Vagina (tissue), 2 donors: ENCODE data around the gene DGCR8. TPM values are rescaled to one million over a fixed set of nuclear protein-coding genes. Genes with fewer than 3 reads are reported as not detected.

ENCODE experiments used
- DNase-seq, 2 donors: peaks; one replicate each; pipeline ENCODE4 v3.0.0-alpha.2; 2017; ENCODE audit errors: extremely low spot score in 2 of 2
- H3K27ac ChIP-seq: fragments of 200-600 bp; sonication (generic); one replicate; pipeline ENCODE4 v1.5.1; 2019
- H3K27me3 ChIP-seq: fragments of 200-600 bp; sonication (generic); one replicate; pipeline ENCODE4 v1.5.1; 2019
- H3K36me3 ChIP-seq, 2 donors: fragments of 200-600 bp; sonication (generic); one replicate each; pipeline ENCODE4 v1.5.1; 2017 to 2019
- H3K4me1 ChIP-seq: fragments of 200-600 bp; sonication (generic); one replicate; pipeline ENCODE4 v1.5.1; 2019
- H3K4me3 ChIP-seq, 2 donors: fragments of 200-600 bp; sonication (generic); 1 replicate in 1 of 2; 2 replicates in 1 of 2; pipeline ENCODE4 v1.5.1; 2016 to 2019
- H3K9me3 ChIP-seq: fragments of 200-600 bp; sonication (generic); one replicate; pipeline ENCODE4 v1.5.1; 2019
- POLR2A ChIP-seq, 2 donors: fragments of 450-650 bp; IDR thresholded peaks; one replicate each; pipeline ENCODE4 v1.6.1; 2017; ENCODE audit warnings: antibody characterized with exemption in 2 of 2, mild to moderate bottlenecking in 2 of 2, moderate library complexity in 2 of 2
- POLR2AphosphoS5 ChIP-seq, 2 donors: sonication (generic); formaldehyde crosslinking; IDR thresholded peaks; one replicate each; pipeline ENCODE4 v1.9.0; 2017; ENCODE audit warnings: antibody characterized with exemption in 2 of 2, mild to moderate bottlenecking in 2 of 2, low read depth in 1 of 2; ENCODE audit not compliant: insufficient read depth in 1 of 2
- intact Hi-C: fragments of 100-400 bp; cut with DNase I; formaldehyde crosslinking; loops from one replicate; pipeline ENCODE4 v1.15.1; 2023
- total RNA-seq: library from RNA; depleted of rRNA; stranded (reverse); fragments of >200 nt; gene quantifications from one replicate; pipeline ENCODE4 v1.2.3, GENCODE V29; 2016
- TF ChIP-seq, protein P1 (sequence below), 3 experiments: fragments of 450-650 bp in 2 of 3; fragments of 200-600 bp in 1 of 3; sonication (generic) in 1 of 3; IDR thresholded peaks; one replicate each; pipeline ENCODE4 v1.5.1; 2017 to 2019; ENCODE audit warnings: antibody characterized with exemption in 3 of 3, mild to moderate bottlenecking in 2 of 3, moderate library complexity in 2 of 3

The DGCR8 gene
- total RNA-seq, 1 donor from 2014 or later, result 27.3 TPM

- no peaks in the 10 kb centered on the region for H3K27me3 ChIP-seq
- no peak for DNase-seq
- H3K9me3 ChIP-seq, result no peaks in the 10 kb centered on the region
- TF ChIP-seq, protein P1, sequence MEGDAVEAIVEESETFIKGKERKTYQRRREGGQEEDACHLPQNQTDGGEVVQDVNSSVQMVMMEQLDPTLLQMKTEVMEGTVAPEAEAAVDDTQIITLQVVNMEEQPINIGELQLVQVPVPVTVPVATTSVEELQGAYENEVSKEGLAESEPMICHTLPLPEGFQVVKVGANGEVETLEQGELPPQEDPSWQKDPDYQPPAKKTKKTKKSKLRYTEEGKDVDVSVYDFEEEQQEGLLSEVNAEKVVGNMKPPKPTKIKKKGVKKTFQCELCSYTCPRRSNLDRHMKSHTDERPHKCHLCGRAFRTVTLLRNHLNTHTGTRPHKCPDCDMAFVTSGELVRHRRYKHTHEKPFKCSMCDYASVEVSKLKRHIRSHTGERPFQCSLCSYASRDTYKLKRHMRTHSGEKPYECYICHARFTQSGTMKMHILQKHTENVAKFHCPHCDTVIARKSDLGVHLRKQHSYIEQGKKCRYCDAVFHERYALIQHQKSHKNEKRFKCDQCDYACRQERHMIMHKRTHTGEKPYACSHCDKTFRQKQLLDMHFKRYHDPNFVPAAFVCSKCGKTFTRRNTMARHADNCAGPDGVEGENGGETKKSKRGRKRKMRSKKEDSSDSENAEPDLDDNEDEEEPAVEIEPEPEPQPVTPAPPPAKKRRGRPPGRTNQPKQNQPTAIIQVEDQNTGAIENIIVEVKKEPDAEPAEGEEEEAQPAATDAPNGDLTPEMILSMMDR (IDR thresholded peaks at IDR 0.05), result no peak
- no peak for TF ChIP-seq POLR2AphosphoS5 (IDR thresholded peaks at IDR 0.05; ENCODE audit: insufficient read depth in 1 of 2, low read depth in 1 of 2)
- no peak for TF ChIP-seq POLR2A (IDR thresholded peaks at IDR 0.05)
- H3K27ac ChIP-seq, result no peak overlapping the region
- intact Hi-C loops, result no loop called here
- H3K4me1 ChIP-seq, result no peaks in the 10 kb centered on the region
- peaks cover 0 to 89% of the 10 kb centered on the region in 2 donors for H3K36me3 ChIP-seq
- no peak overlapping the region for H3K4me3 ChIP-seq
These were observed 16.8 kb downstream of the DGCR8 start for GRCh38 chr22:20096574-20097420.

- no peaks in the 10 kb centered on the region for H3K4me1 ChIP-seq
- H3K36me3 ChIP-seq, result peaks cover 0 to 67% of the 10 kb centered on the region in 2 donors
- H3K27ac ChIP-seq, result no peak overlapping the region
- no peaks in the 10 kb centered on the region for H3K27me3 ChIP-seq
- TF ChIP-seq POLR2AphosphoS5 (IDR thresholded peaks at IDR 0.05; ENCODE audit: insufficient read depth in 1 of 2, low read depth in 1 of 2), result no peak
- TF ChIP-seq, protein P1 (IDR thresholded peaks at IDR 0.05), result no peak
- intact Hi-C loops, result no loop called here
- H3K4me3 ChIP-seq, result no peak overlapping the region
- H3K9me3 ChIP-seq, result no peaks in the 10 kb centered on the region
- DNase-seq, result no peak
These were observed 19.2 kb downstream of the DGCR8 start for GRCh38 chr22:20099099-20099711.

GRCh38 chr22:20101638-20102037, 21.6 kb downstream of the DGCR8 start:
- Histone ChIP-seq H3K36me3 (peaks cover 0 to 63% of the 10 kb centered on the region in 2 donors), H3K27me3 (no peaks in the 10 kb centered on the region), H3K27ac (no peak overlapping the region), H3K9me3 (no peaks in the 10 kb centered on the region), H3K4me3 (no peak overlapping the region), H3K4me1 (no peaks in the 10 kb centered on the region)
- intact Hi-C loops, result no loop called here
- DNase-seq, result no peak
- TF ChIP-seq, protein P1 (IDR thresholded peaks at IDR 0.05), result no peak
- no peak for TF ChIP-seq POLR2A (IDR thresholded peaks at IDR 0.05)
- TF ChIP-seq POLR2AphosphoS5 (IDR thresholded peaks at IDR 0.05; ENCODE audit: insufficient read depth in 1 of 2, low read depth in 1 of 2), result no peak

DNA sequence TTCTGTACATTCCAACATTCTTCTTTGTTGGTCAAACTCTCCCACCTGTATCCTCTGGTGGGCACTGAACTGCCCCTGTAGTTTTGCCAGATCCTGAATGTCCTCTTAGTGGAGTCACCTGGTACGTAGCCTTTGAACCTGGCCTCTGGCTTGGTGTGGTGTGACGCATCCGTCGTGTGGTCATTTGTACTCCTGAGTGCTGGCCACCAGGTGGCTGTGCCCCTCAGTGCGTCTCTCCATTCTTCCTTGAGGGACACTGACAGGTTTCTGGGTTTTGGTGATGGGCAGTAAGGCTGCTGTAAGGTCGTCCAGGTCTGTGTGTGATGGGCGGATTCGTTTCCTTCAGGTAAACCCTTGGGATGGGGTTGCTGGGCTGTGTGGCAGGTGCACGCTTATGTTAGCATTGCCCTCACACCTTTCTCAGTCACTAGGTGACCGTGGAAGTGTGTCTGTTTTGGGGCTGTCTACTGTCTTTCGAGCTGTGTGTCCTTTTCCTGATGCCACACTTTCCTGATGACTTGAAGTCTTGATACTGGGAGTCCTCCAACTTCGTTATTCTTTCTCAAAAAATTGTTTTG, 22.3 kb downstream of the DGCR8 start:
- no peaks in the 10 kb centered on the region for H3K4me1 ChIP-seq
- no peak overlapping the region for H3K4me3 ChIP-seq
- H3K27me3 ChIP-seq, result no peaks in the 10 kb centered on the region
- no peaks in the 10 kb centered on the region for H3K9me3 ChIP-seq
- no peak overlapping the region for H3K27ac ChIP-seq
- intact Hi-C loops, result no loop called here
- DNase-seq, result no peak
- TF ChIP-seq, protein P1 (IDR thresholded peaks at IDR 0.05), result no peak
- TF ChIP-seq POLR2A (IDR thresholded peaks at IDR 0.05) (no peak), POLR2AphosphoS5 (IDR thresholded peaks at IDR 0.05; ENCODE audit: insufficient read depth in 1 of 2, low read depth in 1 of 2) (no peak)
- H3K36me3 ChIP-seq, result peaks cover 0 to 63% of the 10 kb centered on the region in 2 donors
